Pancreas (tissue), 10 donors: ENCODE data around the gene SGTA. TPM values are rescaled to one million over a fixed set of nuclear protein-coding genes. Genes with fewer than 3 reads are reported as not detected.

Experiments used
- ATAC-seq, 4 donors: fragments of 200-7000 bp; cut with Tn5 transposase; one replicate each; pipeline versions ENCODE4 v1.8.0 to v1.9.1; 2020; ENCODE audit warnings: mild to moderate bottlenecking in 4 of 4, moderate library complexity in 4 of 4
- DNase-seq, 6 donors: peaks; one replicate each; pipeline ENCODE4 v3.0.0-alpha.2; 2020
- FAIRE-seq: peaks from 2 replicates; lab custom pipeline; 2012; peaks lifted over from hg19 to GRCh38; lab: Jason Lieb, UNC
- H3K27ac ChIP-seq, 4 donors: fragments of 200-600 bp; sonication (generic); 1 replicate in 3 of 4; 2 replicates in 1 of 4; pipeline versions ENCODE4 v1.5.0 to v1.8.0; 2020
- H3K27me3 ChIP-seq, 4 donors: fragments of 200-600 bp; one replicate each; pipeline ENCODE4 v1.8.0; 2021
- H3K36me3 ChIP-seq, 3 donors: fragments of 200-600 bp; sonication (generic) in 1 of 3; one replicate each; pipeline versions ENCODE4 v1.5.0 to v1.8.0; 2020 to 2021
- H3K4me1 ChIP-seq, 3 donors: fragments of 200-600 bp; one replicate each; pipeline ENCODE4 v1.8.0; 2021
- H3K4me3 ChIP-seq, 4 donors: fragments of 200-600 bp; sonication (generic) in 2 of 4; one replicate each; pipeline versions ENCODE4 v1.5.0 to v1.8.0; 2020 to 2021
- H3K9me3 ChIP-seq, 4 donors: fragments of 200-600 bp; one replicate each; pipeline ENCODE4 v1.8.0; 2021
- CTCF ChIP-seq, 4 donors: fragments of 200-600 bp; sonication (generic) in 3 of 4; IDR thresholded peaks; one replicate each; pipeline versions ENCODE4 v1.5.0 to v1.8.0; 2021; ENCODE audit warnings: antibody characterized with exemption in 4 of 4
- WGBS, 2 donors: extraction: QIAGEN DNeasy Blood & Tissue Kit; methylation state at CpG; one replicate each; pipeline ENCODE4 v1.1.7; 2013; 5-methylcytosine and 5-hydroxymethylcytosine counted together
- intact Hi-C, 3 donors: fragments of 100-400 bp; cut with DNase I; formaldehyde crosslinking; loops; one replicate each; pipeline versions ENCODE4 v1.11.1 to v1.14.2; 2022
- polyA plus RNA-seq, 2 donors: library from polyadenylated mRNA; stranded (reverse); fragments of 200-250 nt; gene quantifications; one replicate each; pipeline ENCODE4 v1.2.3, GENCODE V29; 2013
- total RNA-seq, 6 donors: library from RNA; stranded (reverse); fragmentation: NEBNext Ultra II Directional in 4 of 6; extraction: Animal tissue kit (Norgen Biotek cat#: 25700) in 4 of 6; gene quantifications; one replicate each; pipeline versions ENCODE4 v1.2.1 to v1.2.4, GENCODE V29; 2021 to 2023
- donor health status: healthy with polysubstance abuse.
- donor health status: DM: no; HTN: no; CAD: no; lungs with moderate emphysema.
- donor health status: DM: no; HTN: no; CAD: no.
- donor health status: control.
- donor health status: control.
- donor health status: Bipolar disorder and iron deficiency.
- donor health status: DM: yes; HTN: yes; CAD: no.
- donor health status: DM: no; HTN: no; CAD: no.
- donor health status: DM: no; HTN: no; CAD: no.
- donor health status: DM: yes; HTN: yes; CAD: no.

SGTA gene
- total and polyA plus RNA-seq, 8 donors, result 19.4 to 49.6 (median 26.7) TPM

- H3K27ac ChIP-seq, result no peak overlapping the region
- H3K9me3 ChIP-seq, result no peaks in the 10 kb centered on the region
- no peaks in the 10 kb centered on the region for H3K36me3 ChIP-seq
- intact Hi-C loops, result no loop called here
- TF ChIP-seq CTCF (IDR thresholded peaks at IDR 0.05), result no peak
- no peak for ATAC-seq
- DNase-seq, result no peak
- H3K27me3 ChIP-seq, result no peaks in the 10 kb centered on the region
- no peak for FAIRE-seq
- no peak overlapping the region for H3K4me3 ChIP-seq
- H3K4me1 ChIP-seq, result peaks cover 0 to 4% (median 0%) of the 10 kb centered on the region in 3 donors
- WGBS, 2 donors, result 66 to 77% methylated on average over 7 of the region's 7 CpGs
Observed at GRCh38 chr19:2719232-2719735, 63.8 kb downstream of the SGTA start.

GRCh38 chr19:2717638-2718541, 65.2 kb downstream of the SGTA start:
- H3K4me3 ChIP-seq, result no peak overlapping the region
- no peak for TF ChIP-seq CTCF (IDR thresholded peaks at IDR 0.05)
- H3K27ac ChIP-seq, result no peak overlapping the region
- H3K27me3 ChIP-seq, result no peaks in the 10 kb centered on the region
- WGBS, 2 donors, result 91 to 92% methylated on average over 47 to 52 of the region's 52 CpGs
- no peak for FAIRE-seq
- H3K9me3 ChIP-seq, result no peaks in the 10 kb centered on the region
- intact Hi-C loops, result no loop called here
- ATAC-seq, result no peak
- peaks cover 0 to 4% (median 0%) of the 10 kb centered on the region in 3 donors for H3K4me1 ChIP-seq
- DNase-seq, result peak in 1 of 6 donors; percentile 70
- H3K36me3 ChIP-seq, result no peaks in the 10 kb centered on the region

- no peak for TF ChIP-seq CTCF (IDR thresholded peaks at IDR 0.05)
- 93 to 95% methylated on average over 48 to 51 of the region's 51 CpGs for WGBS, 2 donors
- H3K27me3 ChIP-seq, result no peaks in the 10 kb centered on the region
- intact Hi-C loops, result no loop called here
- no peaks in the 10 kb centered on the region for H3K36me3 ChIP-seq
- H3K9me3 ChIP-seq, result no peaks in the 10 kb centered on the region
- peaks cover 0 to 4% (median 0%) of the 10 kb centered on the region in 3 donors for H3K4me1 ChIP-seq
- H3K4me3 ChIP-seq, result no peak overlapping the region
- ATAC-seq, result no peak
- no peak overlapping the region for H3K27ac ChIP-seq
- peak in 1 of 6 donors; percentile 48 for DNase-seq
- no peak for FAIRE-seq
Observed at GRCh38 chr19:2716722-2717637, 66.1 kb downstream of the SGTA start.

GRCh38 chr19:2716275-2716650, 66.8 kb downstream of the SGTA start:
- H3K4me1 ChIP-seq, result peaks cover 0 to 4% (median 0%) of the 10 kb centered on the region in 3 donors
- DNase-seq, result peak in 1 of 6 donors; percentile 64
- WGBS, 2 donors, result 95% methylated on average over 16 to 19 of the region's 19 CpGs

More at GRCh38 chr19:2716275-2716650, 66.8 kb downstream of the SGTA start:
- intact Hi-C loops, result no loop called here
- FAIRE-seq (no peak), ATAC-seq (no peak)
- no peak overlapping the region for H3K27ac ChIP-seq
- H3K27me3 ChIP-seq, result no peaks in the 10 kb centered on the region
- H3K4me3 ChIP-seq, result no peak overlapping the region
- no peak for TF ChIP-seq CTCF (IDR thresholded peaks at IDR 0.05)
- H3K36me3 ChIP-seq, result no peaks in the 10 kb centered on the region
- H3K9me3 ChIP-seq, result no peaks in the 10 kb centered on the region
